Panc1 (cell line): ENCODE measurements around the gene EYA2. TPM values are rescaled to one million over a fixed set of nuclear protein-coding genes. Genes with fewer than 3 reads are reported as not detected.

ENCODE experiments used
- ATAC-seq: fragments of 200-7000 bp; cut with Tn5 transposase; 2 replicates; pipeline ENCODE4 v1.9.1; 2020; ENCODE audit warnings: mild to moderate bottlenecking, moderate library complexity
- BruUV-seq: library from RNA; stranded (reverse); fragments of 400-500 nt; replicated peaks from 2 replicates; lab custom pipeline; 2021; lab: Mats Ljungman, UMichigan
- CTCF ChIA-PET: fragments of 300-600 bp; sonication (Branson Sonifier 250); formaldehyde crosslinking; loops from one replicate; lab custom pipeline; 2022; ENCODE audit warnings: antibody characterized with exemption; lab: Charles Lee
- POLR2A ChIA-PET: fragments of 300-600 bp; sonication (Branson Sonifier 250); formaldehyde crosslinking; loops from one replicate; lab custom pipeline; 2022; ENCODE audit warnings: antibody characterized with exemption; lab: Charles Lee
- DNase-seq: peaks from one replicate; pipeline ENCODE4 v3.0.0-alpha.2; 2010; ENCODE audit warnings: low read depth, low spot score
- H3K27ac ChIP-seq: 2 replicates; pipeline ENCODE4 v1.5.1; 2011; ENCODE audit warnings: mild to moderate bottlenecking, low read length, inconsistent platforms
- H3K27me3 ChIP-seq: fragments of 200-500 bp; sonication (Bioruptor generic); 2 replicates; pipeline ENCODE4 v1.6.0; 2014; ENCODE audit warnings: low read length, inconsistent platforms; ENCODE audit not compliant: control insufficient read depth, insufficient read depth
- H3K36me3 ChIP-seq: fragments of 200-500 bp; sonication (Bioruptor generic); 2 replicates; pipeline ENCODE4 v1.5.1; 2014; ENCODE audit warnings: inconsistent platforms, mild to moderate bottlenecking, low read length, moderate library complexity; ENCODE audit not compliant: control insufficient read depth, insufficient read depth
- H3K4me1 ChIP-seq: 2 replicates; pipeline ENCODE4 v1.5.1; 2011; ENCODE audit warnings: inconsistent platforms, mild to moderate bottlenecking, low read length, moderate library complexity; ENCODE audit not compliant: control insufficient read depth, insufficient read depth
- H3K4me3 ChIP-seq, 2 experiments: 2 replicates each; pipeline ENCODE4 v1.5.1; 2011 to 2012; ENCODE audit warnings: low read depth in 2 of 2, low read length in 2 of 2, mild to moderate bottlenecking in 2 of 2, inconsistent platforms in 1 of 2, moderate library complexity in 1 of 2
- H3K9me3 ChIP-seq: fragments of 200-500 bp; sonication (Bioruptor generic); 2 replicates; pipeline ENCODE4 v1.5.1; 2014; ENCODE audit warnings: low read depth, mild to moderate bottlenecking, inconsistent platforms, low read length, moderate library complexity; ENCODE audit not compliant: control insufficient read depth, insufficient read depth
- POLR2AphosphoS5 ChIP-seq: IDR thresholded peaks from 2 replicates; pipeline ENCODE4 v1.6.1; 2012; ENCODE audit warnings: mild to moderate bottlenecking, low read depth, low read length, moderate library complexity
- SIN3A ChIP-seq: IDR thresholded peaks from 2 replicates; pipeline ENCODE4 v1.6.1; 2012; ENCODE audit warnings: low read depth, mild to moderate bottlenecking, low read length, moderate library complexity, borderline replicate concordance; ENCODE audit not compliant: insufficient read depth
- TCF7L2 ChIP-seq: IDR thresholded peaks from 2 replicates; pipeline ENCODE4 v1.6.1; 2011; ENCODE audit warnings: mild to moderate bottlenecking, low read depth, low read length, inconsistent platforms
- in situ Hi-C: cut with HindIII; loops from 2 replicates; pipeline ENCODE4 v1.10.0; 2016; ENCODE audit warnings: low sequenced_read_pairs, low pct_unique_long_range_greater_than_20kb
- intact Hi-C: fragments of 100-400 bp; cut with micrococcal nuclease; formaldehyde crosslinking; loops from one replicate; pipeline ENCODE4 v1.10.0; 2022; ENCODE audit not compliant: unreplicated experiment
- total RNA-seq: library from RNA; stranded (reverse); gene quantifications from one replicate; pipeline ENCODE4 v1.2.1, GENCODE V29; 2021; ENCODE audit not compliant: unreplicated experiment
- TF ChIP-seq, protein P1 (sequence below), 2 experiments: IDR thresholded peaks; 2 replicates each; pipeline ENCODE4 v1.6.1; 2011 to 2012; ENCODE audit warnings: low read depth in 2 of 2, control low read depth in 1 of 2, low read length in 1 of 2, mild to moderate bottlenecking in 1 of 2, moderate library complexity in 1 of 2; ENCODE audit not compliant: insufficient read depth in 1 of 2
- TF ChIP-seq, protein P2 (sequence below): fragments of 450-650 bp; IDR thresholded peaks from 2 replicates; pipeline ENCODE4 v1.5.1; 2017; ENCODE audit warnings: mild to moderate bottlenecking

Gene EYA2
- total RNA-seq, 1 experiment from 2014 or later = 1.9 TPM

DNA sequence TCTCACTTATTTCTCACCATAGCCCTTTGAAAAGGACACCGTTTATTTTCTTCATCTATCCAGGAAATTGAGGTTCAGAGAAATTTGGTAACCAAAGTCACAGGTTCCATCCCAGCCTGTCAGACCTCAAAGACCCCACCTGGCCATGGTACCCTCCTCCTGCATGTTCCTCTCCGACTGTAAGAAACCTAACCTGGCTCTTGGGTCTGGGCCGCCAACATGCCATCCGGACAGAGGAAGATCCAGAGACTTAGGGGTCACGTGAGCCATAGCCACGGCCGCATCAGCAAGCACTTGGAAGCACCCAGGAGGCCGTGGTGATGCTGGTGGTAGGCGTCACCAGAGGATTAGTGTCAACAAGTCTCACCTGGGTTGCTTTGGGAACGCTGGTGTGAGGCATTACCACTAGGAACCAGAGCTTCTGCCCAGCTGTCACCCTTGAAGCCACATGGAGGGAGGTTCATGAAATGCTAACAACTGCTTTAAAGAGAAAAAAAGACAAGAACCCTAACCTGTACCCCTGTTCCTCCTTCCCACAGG is 177.1 kb downstream of the EYA2 start:
- POLR2A ChIA-PET = no interaction called here
- H3K27ac ChIP-seq = no peak overlapping the region
- H3K4me3 ChIP-seq = no peak overlapping the region
- H3K27me3 ChIP-seq = no peaks in the 10 kb centered on the region; the same call in 1 of the 2 replicates
- H3K9me3 ChIP-seq = peaks cover 9% of the 10 kb centered on the region; the same call in 1 of the 2 replicates
- TF ChIP-seq POLR2AphosphoS5 (no peak), SIN3A (no peak), TCF7L2 (no peak)
- TF ChIP-seq, protein P1, sequence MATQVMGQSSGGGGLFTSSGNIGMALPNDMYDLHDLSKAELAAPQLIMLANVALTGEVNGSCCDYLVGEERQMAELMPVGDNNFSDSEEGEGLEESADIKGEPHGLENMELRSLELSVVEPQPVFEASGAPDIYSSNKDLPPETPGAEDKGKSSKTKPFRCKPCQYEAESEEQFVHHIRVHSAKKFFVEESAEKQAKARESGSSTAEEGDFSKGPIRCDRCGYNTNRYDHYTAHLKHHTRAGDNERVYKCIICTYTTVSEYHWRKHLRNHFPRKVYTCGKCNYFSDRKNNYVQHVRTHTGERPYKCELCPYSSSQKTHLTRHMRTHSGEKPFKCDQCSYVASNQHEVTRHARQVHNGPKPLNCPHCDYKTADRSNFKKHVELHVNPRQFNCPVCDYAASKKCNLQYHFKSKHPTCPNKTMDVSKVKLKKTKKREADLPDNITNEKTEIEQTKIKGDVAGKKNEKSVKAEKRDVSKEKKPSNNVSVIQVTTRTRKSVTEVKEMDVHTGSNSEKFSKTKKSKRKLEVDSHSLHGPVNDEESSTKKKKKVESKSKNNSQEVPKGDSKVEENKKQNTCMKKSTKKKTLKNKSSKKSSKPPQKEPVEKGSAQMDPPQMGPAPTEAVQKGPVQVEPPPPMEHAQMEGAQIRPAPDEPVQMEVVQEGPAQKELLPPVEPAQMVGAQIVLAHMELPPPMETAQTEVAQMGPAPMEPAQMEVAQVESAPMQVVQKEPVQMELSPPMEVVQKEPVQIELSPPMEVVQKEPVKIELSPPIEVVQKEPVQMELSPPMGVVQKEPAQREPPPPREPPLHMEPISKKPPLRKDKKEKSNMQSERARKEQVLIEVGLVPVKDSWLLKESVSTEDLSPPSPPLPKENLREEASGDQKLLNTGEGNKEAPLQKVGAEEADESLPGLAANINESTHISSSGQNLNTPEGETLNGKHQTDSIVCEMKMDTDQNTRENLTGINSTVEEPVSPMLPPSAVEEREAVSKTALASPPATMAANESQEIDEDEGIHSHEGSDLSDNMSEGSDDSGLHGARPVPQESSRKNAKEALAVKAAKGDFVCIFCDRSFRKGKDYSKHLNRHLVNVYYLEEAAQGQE (IDR thresholded peaks at IDR 0.05; ENCODE audit: insufficient read depth in 1 of 2, low read depth in 2 of 2, low read length in 1 of 2) = no peak
- TF ChIP-seq, protein P2, sequence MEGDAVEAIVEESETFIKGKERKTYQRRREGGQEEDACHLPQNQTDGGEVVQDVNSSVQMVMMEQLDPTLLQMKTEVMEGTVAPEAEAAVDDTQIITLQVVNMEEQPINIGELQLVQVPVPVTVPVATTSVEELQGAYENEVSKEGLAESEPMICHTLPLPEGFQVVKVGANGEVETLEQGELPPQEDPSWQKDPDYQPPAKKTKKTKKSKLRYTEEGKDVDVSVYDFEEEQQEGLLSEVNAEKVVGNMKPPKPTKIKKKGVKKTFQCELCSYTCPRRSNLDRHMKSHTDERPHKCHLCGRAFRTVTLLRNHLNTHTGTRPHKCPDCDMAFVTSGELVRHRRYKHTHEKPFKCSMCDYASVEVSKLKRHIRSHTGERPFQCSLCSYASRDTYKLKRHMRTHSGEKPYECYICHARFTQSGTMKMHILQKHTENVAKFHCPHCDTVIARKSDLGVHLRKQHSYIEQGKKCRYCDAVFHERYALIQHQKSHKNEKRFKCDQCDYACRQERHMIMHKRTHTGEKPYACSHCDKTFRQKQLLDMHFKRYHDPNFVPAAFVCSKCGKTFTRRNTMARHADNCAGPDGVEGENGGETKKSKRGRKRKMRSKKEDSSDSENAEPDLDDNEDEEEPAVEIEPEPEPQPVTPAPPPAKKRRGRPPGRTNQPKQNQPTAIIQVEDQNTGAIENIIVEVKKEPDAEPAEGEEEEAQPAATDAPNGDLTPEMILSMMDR = no peak
- intact Hi-C loops (no loop called here), in situ Hi-C loops (no loop called here)
- BruUV-seq = no TSS peak
- no peaks in the 10 kb centered on the region for H3K36me3 ChIP-seq
- CTCF ChIA-PET = no interaction called here
- H3K4me1 ChIP-seq = no peaks in the 10 kb centered on the region
- no peak for DNase-seq
- no peak for ATAC-seq

DNA sequence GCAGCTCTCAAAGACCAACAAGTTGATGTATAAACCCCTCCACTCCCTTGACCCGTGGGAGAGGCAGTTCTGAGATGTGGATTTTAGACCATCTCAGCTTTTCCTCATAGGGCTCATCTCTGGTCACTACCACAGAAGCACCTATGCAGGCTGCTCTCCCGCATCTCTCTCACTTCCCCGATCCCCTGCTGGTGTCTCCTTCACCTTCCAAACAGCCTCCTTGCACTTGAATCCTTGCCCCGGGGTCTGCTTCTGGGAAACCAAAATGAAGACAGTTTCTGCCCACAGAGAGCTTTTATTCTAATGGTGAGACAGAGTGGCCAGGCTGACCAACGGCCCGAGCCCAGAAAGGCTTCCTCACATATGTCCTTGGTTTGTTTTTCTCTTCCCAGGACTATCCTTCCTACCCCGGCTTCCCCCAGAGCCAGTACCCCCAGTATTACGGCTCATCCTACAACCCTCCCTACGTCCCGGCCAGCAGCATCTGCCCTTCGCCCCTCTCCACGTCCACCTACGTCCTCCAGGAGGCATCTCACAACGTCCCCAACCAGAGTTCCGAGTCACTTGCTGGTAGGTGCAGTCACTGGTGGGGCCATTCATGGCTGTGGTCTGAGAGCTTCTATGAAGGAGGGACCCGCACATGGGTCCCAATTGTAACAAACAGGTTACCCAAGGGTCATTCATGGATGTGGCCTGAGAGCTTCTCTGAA is 179.3 kb downstream of the EYA2 start:
- Histone ChIP-seq H3K27ac (no peak overlapping the region), H3K9me3 (no peaks in the 10 kb centered on the region; the same call in 1 of the 2 replicates), H3K27me3 (no peaks in the 10 kb centered on the region; the same call in 1 of the 2 replicates), H3K36me3 (no peaks in the 10 kb centered on the region), H3K4me3 (no peak overlapping the region), H3K4me1 (no peaks in the 10 kb centered on the region)
- in situ Hi-C loops = no loop called here
- BruUV-seq = no TSS peak
- TF ChIP-seq POLR2AphosphoS5 (no peak), TCF7L2 (no peak), SIN3A (no peak)
- TF ChIP-seq, protein P2 = no peak
- TF ChIP-seq, protein P1 (IDR thresholded peaks at IDR 0.05; ENCODE audit: insufficient read depth in 1 of 2, low read depth in 2 of 2, low read length in 1 of 2) = no peak
- POLR2A ChIA-PET = no interaction called here
- ATAC-seq (no peak), DNase-seq (no peak)
- intact Hi-C loops = no loop called here
- CTCF ChIA-PET = no interaction called here
